ENCODE results near the gene ECHDC1. TPM values are rescaled to one million over a fixed set of nuclear protein-coding genes. Genes with fewer than 3 reads are reported as not detected.

The ECHDC1 gene
- total and polyA plus RNA-seq, 3 donors from 2014 or later = 30.9 to 37.6 (median 34.9) TPM

GRCh38 chr6:127276331-127276730 lies 67.1 kb downstream of the ECHDC1 start:
- Histone ChIP-seq H3K36me3 (ENCODE audit: low read depth, missing control alignments) (no peaks in the 10 kb centered on the region), H3K4me1 (peaks cover 4% of the 10 kb centered on the region)
- 100% methylated on average over 1 of the region's 1 CpG for WGBS, 2 donors

GRCh38 chr6:127273499-127273898 lies 69.9 kb downstream of the ECHDC1 start:
- WGBS, 2 donors = 88 to 98% methylated on average over 2 of the region's 2 CpGs
- Histone ChIP-seq H3K36me3 (ENCODE audit: low read depth, missing control alignments) (no peaks in the 10 kb centered on the region), H3K9me3 (no peaks in the 10 kb centered on the region), H3K27me3 (no peaks in the 10 kb centered on the region), H3K4me3 (no peak overlapping the region), H3K4me1 (peaks cover 8% of the 10 kb centered on the region), H3K27ac (no peak overlapping the region)
- intact Hi-C loops (cut with DNase I; ENCODE audit: low total_unique reads) = no loop called here
- no peak for DNase-seq
- TF ChIP-seq CTCF (IDR thresholded peaks at IDR 0.05) (no peak), POLR2A (IDR thresholded peaks at IDR 0.05) (no peak)

More at GRCh38 chr6:127276331-127276730, 67.1 kb downstream of the ECHDC1 start:
- no peak for DNase-seq
- Histone ChIP-seq H3K4me3 (no peak overlapping the region), H3K27ac (no peak overlapping the region), H3K9me3 (no peaks in the 10 kb centered on the region), H3K27me3 (no peaks in the 10 kb centered on the region)
- intact Hi-C loops (cut with DNase I; ENCODE audit: low total_unique reads) = no loop called here
- TF ChIP-seq CTCF (IDR thresholded peaks at IDR 0.05) = no peak
- no peak for TF ChIP-seq POLR2A (IDR thresholded peaks at IDR 0.05)

- H3K27ac ChIP-seq = no peak overlapping the region
- no peaks in the 10 kb centered on the region for H3K27me3 ChIP-seq
- WGBS, 2 donors = 87 to 89% methylated on average over 3 of the region's 3 CpGs
- no peak for DNase-seq
- no peak overlapping the region for H3K4me3 ChIP-seq
- TF ChIP-seq POLR2A (IDR thresholded peaks at IDR 0.05) (no peak), CTCF (IDR thresholded peaks at IDR 0.05) (no peak)
- intact Hi-C loops (cut with DNase I; ENCODE audit: low total_unique reads) = no loop called here
- peaks cover 8% of the 10 kb centered on the region for H3K4me1 ChIP-seq
- H3K36me3 ChIP-seq (ENCODE audit: low read depth, missing control alignments) = no peaks in the 10 kb centered on the region
- H3K9me3 ChIP-seq = no peaks in the 10 kb centered on the region
These were observed 70.8 kb downstream of the ECHDC1 start for GRCh38 chr6:127272576-127272975.

- H3K4me3 ChIP-seq = peak overlapping the region; percentile 92 to 99
- no peaks in the 10 kb centered on the region for H3K27me3 ChIP-seq
- H3K4me1 ChIP-seq = peaks cover 8% of the 10 kb centered on the region
- TF ChIP-seq POLR2A (IDR thresholded peaks at IDR 0.05) (no peak), CTCF (IDR thresholded peaks at IDR 0.05) (no peak)
- no peaks in the 10 kb centered on the region for H3K36me3 ChIP-seq (ENCODE audit: low read depth, missing control alignments)
- 1% methylated on average over 16 of the region's 16 CpGs for WGBS, 2 donors
- H3K27ac ChIP-seq = peak overlapping the region; percentile 100
- intact Hi-C loops (cut with DNase I; ENCODE audit: low total_unique reads) = loop anchor here (10.0 kb wide), 1 partner anchor 143 kb away; no protein-coding TSS in a partner anchor
- DNase-seq = peak; percentile 17
- no peaks in the 10 kb centered on the region for H3K9me3 ChIP-seq
These were observed 75.5 kb downstream of the ECHDC1 start for GRCh38 chr6:127267646-127268625.
